Effector CD8-positive, alpha-beta T cell (primary cell): ENCODE results near the gene IKBIP.
"Not testable (repeated sequence)": the region's sequence is repeated elsewhere in the genome, so short reads cannot be mapped to it uniquely, and the experiment has no call there.

ENCODE experiments used
- DNase-seq: peaks from one replicate; lab custom pipeline; 2025; lab: John Stamatoyannopoulos, UW

Gene IKBIP

DNA sequence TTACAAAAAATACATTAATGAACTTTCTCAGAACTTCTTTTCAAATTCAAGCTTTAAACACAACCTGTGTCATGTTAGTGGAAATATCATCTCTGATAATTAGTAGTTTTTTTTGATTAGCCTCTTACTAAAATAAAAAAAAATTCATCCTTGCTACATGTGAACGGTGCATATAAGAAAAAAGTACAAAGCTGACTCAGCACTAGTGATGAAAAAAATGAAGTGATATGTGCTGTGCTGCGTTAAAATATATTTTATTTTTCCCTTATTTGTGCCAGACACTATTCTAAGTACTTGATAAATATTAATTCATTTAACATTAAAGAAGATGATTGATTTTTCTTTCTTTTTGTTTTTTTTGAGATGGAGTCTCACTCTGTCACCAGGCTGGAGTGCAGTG, 7.5 kb downstream of the IKBIP start:
- DNase-seq = no peak

DNA sequence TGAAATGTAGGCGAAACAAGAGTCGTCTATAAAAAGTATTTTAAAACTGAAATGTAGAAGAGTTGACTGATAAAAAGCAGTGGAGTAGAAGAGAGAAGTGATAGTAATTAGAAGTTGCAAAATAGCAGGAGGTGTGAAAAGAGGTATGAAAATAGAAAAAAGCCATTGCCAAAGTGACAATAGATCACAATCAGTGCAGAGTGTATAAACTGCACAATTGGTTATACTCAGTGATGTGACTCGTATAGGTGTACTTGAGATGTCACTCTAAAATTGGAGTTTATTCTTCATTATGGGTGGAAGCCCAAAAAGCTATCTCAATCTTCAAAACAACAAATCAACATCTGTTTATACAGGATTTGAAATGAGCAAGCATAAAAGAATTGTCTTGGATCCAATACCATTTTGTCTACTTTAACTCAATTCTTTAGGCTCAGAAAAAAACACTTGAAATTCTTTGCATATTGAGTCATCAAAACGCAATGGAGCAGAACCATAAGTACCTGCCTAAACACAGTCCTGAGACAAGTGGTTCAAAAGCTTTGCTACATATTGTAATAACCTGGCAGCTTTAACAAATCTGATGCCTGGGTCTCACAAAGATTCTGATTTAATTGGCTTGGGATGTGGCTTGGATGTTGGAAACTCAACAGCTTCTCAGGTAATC, 8.8 kb downstream of the IKBIP start:
- DNase-seq = no peak

DNA sequence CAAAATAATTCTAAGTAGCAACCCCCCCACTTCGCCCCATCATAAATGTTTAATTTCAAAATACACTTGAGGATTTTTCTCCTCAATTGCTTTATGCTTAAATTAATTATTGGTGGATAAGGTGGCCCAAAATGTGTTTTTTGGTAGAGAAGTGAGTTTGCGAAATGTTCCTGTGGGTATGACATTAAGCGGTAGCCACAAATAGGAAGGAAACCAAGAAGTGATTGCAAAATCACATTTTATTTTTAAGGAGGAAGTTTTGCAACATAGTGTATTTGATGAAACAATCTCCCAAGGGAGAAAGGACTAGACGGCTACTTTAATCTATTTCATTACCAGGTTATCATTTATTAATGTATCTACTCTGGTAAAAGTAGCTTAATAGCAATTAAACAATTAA, 25.6 kb downstream of the IKBIP start:
- DNase-seq = no peak

DNA sequence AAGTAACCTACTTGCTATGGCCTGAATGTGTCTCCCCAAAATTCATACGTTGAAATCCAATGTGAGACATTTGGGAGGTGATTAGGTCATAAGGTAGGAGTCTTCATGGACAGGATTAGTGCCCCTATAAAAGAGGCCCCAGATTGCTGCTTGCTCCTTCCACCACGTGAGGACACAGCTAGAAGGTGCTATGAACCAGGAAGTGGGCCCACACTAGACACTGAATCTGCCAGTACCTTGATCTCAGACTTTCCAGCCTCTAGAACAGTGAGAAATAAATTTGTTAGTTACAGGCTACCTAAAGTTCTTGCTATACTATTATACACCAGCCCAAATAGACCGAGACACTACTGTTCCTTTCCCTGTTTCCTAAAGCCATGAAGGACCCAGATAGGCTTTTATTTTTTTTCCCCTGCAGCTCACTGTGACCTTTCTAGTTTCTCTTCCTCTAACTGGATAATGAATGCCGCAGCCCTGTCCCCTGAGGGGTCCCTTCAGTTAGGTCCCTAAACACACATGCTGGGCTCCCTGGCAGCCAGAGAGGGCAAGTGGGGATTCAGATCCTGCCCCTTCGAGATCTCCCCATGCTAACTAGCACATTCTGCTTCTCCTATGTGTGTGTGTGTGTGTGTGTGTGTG, 31.8 kb downstream of the IKBIP start:
- DNase-seq = no peak

DNA sequence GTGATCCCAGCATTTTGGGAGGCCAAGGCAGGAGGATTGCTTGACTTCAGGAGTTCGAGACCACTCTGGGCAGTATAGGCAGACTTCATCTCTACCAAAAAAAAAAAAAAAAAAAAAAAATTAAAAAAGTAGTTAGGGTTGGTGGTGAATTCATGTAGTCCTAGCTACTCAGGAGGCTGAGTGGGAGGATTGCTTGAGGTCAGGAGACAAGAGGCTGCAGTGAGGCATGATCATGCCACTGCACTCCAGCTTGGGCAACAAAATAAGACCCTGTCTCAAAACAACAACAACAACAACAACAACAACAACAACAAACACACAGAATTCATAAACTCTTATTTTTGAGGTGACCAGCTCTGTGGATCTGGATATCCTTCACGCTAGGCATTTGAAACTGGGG, 34.0 kb downstream of the IKBIP start:
- DNase-seq = no peak

DNA sequence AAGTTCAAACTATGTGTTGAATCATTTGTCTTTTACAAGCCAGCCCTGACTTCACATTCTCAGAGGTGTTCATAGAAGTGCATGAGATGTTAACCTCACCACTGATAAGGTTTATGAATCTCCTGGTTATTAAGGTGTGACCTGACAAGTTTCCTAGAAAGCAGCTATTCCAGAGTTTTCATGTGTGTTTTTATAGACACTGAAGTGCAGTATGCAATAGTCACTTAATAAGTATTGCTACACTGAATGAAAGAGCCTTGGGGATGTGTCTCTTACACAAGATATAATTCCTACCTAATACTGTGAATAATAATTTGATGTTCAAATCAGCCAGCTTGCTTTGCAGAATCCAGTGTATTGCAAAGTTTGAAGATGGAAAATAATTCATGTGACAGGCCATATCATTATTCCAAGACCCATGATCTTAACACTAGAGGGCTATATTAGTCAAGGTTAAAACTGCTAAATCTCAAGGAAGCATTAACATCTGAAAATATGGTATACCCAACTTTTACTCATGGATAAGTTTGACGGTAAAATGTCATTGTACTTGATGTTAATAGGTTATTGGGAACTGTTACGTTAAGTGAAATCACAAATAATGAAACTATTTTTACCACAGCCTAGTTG, 38.1 kb downstream of the IKBIP start:
- DNase-seq = no peak

DNA sequence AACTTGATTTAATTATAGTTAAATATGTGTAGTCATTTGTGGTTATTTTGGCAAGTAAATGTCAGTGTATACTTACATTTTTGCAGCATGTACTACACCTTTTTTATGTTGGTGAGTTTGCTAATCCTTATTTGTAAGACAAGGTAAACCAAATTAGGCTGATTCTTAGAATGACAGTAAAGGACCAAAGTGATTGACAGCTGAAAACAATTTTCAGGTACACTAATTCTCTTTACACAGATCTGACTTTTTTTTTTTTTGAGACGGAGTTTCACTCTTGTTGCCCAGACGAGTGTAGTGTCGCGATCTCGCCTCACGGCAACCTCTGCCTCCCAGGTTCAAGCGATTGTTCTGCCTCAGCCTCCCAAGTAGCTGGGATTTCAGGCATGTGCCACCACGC, 42.7 kb downstream of the IKBIP start:
- DNase-seq = no peak

DNA sequence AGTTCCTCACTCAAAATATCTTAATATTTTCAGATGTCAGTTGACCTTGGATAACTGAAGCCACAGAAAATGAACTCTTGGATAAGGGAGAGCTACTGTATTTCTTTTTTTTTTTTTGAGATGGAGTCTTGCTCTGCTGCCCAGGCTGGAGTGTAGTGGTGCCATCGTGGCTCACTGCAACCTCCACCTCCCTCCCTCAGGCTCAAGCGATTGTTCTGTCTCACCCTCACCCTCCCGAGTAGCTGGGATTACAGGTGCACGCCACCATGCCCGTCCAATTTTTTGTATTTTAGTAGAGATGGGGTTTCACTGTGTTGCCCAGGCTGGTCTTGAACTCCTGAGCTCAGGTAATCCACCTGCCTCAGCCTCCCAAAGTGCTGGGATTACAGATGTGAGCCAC, 47.3 kb downstream of the IKBIP start:
- DNase-seq = not testable (repeated sequence)

DNA sequence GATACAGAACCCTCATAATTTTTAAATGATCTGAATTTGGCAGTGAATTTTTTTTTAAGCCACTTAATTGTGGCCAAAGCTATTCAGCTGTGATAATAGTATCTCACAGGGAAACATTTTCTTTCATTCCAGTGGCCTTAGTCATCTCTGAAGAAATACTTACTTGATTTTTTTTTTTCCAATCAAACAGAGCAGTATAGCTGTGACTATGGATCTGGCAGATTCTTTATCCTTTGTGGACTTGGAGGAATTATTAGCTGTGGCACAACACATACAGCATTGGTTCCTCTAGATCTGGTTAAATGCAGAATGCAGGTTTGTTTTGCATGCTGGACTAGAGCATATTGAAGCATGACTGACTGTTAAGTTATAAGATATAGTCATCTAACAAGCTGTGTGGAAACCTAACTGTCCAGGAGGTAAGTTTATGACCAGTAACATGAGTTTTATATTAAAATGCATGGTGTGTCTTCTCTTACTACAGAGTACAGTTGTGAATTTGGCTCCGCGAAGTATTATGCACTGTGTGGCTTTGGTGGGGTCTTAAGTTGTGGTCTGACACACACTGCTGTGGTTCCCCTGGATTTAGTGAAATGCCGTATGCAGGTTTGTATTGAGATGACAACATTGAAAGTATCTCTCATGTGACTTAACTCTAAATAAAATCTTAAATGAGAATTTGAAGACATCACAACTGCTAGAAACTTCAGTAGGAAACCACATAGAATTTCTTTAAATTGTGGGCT, 49.2 kb downstream of the IKBIP start:
- DNase-seq = peak; percentile 13

DNA sequence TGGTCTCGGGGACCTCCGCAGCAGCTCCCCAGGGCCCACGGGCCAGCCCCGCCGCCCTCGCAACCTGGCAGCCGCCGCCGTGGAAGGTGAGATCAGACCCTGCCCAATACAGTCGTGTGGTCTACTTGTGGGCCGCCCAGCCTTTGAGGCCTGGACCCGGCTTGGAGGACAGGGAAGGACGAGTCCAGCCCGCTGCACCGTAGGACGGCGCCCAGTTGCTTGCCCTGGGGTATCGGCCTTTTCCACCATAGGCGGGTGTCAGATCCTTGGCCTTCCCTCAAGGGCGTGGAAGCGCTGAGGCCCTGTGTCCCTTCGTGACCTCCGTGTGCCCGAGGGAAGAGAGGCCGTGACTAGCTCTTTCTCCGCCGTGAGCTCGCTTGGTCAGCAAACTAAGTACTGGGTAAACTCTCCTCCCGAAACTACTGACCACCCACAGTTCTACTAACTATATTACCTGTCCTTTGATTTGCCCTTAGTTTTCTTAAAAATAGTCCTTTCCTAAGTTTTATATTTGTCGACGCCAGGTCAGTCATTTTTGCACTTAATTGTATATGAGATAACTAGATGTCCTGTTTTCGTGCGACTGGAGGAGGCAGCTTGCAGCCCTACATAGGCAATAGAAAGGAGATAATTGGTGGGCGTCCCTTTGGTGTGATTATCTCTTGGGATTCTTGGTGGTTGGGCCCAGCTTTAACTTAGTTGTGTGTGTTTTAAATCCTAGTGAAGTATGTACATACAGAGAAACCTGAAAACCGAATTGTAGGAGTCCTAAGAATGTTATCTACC, 50.3 kb downstream of the IKBIP start:
- no peak for DNase-seq

DNA sequence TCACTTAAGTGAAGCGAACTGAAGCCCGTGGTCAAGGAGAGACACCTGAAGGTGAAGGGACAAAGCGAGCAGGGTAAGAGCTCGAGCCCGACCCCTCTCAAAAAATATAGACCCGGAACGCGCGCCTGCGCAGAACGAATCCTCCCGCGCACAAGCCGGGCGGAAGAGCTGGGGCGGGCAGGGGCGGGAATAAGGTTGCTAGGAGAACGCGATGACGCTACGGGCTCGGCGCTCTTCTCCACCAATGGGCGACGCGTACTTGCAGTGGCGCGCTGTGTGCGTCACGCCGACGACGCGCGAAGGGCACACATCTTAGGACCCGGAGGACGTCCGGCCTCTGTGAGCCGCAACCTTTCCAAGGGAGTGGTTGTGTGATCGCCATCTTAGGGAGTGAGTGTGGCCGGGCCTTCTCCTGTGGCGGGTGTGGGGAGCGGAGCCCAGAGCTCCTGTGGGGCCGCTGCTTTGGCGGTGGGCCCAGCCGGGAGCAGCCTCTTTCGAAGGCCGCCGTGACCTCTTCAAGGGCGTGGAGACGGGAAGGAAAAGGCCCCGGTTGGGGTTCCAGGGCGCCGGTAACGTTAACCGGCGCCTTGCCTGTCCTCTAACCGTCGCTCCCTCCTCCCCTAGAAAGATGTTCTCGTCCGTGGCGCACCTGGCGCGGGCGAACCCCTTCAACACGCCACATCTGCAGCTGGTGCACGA, 51.1 kb downstream of the IKBIP start, which contains the start of gene SLC25A3:
Gene SLC25A3 (plus strand): TSS at position 336 of the 699 bp plus-strand sequence. CDS start 293 bp downstream, at position 629.
- DNase-seq = peak; percentile 90

DNA sequence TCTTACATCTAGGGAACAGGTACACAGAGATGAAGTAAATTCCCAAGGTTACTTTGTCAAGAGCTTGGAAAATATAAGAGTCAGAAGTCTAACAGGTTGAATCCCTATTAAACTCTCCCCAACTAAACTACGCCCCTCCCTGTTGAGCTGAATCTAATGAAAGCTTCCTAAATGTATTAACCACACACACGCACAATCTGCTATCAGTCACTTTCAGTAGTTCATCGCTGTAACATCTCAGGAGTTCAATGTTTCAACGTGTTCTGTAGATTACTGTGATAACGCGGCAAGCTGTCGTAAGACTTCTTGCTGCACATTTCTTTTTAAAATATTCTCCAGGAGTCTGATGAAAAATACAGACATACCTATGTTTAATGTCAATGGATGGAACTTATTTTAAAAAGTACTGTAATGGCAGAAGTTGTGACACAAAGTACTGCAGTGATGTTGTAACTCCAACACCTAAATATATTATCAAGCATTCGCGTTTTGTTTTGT, 51.7 kb downstream of the IKBIP start:
- no peak for DNase-seq

DNA sequence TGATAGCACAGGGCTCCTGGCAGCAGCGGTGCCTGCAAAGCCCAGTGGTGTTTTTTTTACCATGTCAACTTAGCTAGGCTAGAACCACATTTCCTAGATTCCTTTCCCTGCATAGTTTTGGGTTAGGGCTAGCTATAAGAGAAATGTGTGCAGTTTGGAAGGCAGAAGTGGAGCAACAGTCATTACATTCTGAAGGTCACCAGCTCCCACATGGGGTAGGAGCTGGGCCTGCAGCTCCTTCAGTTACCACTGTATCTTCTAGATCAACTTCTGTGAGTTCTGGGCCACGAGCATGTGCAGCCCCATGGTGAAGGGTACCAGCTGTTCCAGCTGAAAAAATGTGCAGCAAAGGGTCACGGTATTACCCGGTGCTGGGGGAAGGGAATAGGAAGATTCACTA, 53.4 kb downstream of the IKBIP start:
- DNase-seq = no peak

DNA sequence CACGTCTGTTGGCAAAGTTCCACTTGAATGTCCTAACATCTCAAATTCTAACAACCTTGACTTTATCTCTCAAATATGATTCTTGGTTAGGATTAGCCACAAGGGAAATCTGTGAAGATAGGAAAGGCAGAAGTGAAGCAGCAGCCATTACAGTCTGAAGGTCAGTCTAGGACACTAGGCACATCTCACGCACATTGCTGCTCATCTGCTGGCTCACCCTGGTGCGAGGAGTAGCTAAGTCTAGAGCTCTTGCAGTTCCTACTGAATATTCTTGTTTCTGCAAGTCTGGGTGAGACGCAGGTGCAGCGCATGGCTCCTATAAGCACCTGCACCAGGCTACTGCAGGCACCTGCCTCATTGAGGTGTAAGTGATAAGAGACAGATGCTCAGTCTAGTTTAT, 57.5 kb downstream of the IKBIP start:
- DNase-seq = no peak

DNA sequence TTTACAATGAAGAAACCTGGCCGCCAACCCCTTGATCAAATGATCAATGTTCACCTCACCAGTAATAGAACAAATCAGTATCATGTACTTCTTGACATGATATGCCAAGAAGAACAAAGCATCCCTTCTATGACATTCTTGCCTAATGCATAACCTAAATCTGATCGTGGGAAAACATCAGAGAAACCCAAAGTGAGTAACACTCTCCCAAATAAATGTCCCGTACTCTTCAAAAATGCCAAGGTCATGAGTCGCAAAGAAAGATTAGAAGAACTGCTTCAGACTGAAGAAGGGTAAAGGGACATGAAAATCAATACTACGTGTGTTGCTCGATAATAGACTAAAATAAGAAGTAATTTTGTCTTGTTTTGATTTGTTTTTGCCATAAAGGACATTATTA, 62.5 kb downstream of the IKBIP start:
- no peak for DNase-seq

DNA sequence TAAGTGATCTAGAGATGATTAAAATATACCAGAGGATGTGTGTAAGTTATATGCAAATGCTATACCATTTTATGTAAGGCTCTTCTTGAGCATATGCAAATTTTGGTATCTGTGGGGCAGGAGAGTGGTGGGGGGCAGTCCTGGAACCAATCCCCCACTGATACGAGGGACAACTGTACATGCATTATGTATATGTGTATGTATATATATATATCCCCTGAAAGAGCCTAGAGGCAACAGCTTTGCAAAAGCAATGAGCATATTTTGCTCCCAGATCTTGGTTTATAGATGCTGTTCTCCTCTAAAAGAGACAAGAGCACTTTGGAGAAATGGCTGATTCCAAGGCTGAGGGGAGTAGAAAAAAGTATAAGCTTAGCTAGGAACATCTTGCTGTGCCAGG, 63.5 kb downstream of the IKBIP start:
- no peak for DNase-seq

DNA sequence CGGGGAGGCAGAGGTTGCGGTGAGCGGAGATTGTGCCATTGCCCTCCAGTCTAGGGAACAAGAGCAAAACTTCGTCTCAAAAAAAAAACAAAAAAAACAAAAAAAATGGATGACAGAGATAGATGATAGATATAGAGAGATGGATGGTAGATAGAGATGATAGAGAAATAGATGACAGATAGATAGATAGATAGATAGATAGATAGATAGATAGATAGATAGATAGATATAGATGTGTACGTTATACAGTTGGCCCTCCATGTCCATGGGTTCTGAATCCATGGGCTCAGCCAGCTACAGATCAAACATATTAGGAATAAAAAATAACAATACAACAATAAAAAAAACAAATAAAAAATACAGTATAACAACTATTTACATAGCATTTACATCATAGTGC, 63.9 kb downstream of the IKBIP start:
- no peak for DNase-seq

DNA sequence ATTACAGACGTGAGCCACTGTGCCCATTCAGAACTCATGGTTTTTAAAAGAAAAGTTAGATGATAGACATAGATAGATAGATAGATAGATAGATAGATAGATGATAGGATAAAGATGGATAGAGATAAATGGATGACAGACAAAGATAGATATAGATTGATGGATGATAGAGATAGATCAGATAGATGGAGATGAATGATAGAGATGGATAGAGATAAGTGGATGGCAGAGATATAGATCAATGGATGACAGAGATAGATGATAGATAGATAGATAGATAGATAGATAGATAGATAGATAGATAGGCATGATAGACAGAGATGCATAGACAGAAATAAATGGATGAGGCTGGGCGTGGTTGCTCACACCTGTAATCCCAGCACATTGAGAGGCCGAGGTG, 64.8 kb downstream of the IKBIP start:
- DNase-seq = no peak

DNA sequence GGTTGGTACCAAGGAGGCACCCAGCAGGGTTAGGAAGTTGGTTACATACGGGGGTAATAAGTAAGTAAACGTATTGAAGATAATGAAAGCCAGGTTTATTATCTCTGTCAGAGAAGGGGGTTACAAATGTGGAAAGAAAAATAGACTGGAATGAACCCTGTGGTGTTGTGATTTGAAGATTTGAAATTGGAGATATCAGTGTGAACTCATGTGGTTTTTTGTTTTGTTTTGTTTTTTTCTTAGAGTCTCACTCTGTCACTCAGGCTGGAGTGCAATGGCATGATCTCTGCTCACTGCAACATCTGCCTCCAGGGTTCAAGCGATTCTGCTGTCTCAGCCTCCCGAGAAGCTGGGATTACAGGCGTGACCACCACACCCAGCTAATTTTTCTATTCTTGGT, 65.2 kb downstream of the IKBIP start:
- no peak for DNase-seq

DNA sequence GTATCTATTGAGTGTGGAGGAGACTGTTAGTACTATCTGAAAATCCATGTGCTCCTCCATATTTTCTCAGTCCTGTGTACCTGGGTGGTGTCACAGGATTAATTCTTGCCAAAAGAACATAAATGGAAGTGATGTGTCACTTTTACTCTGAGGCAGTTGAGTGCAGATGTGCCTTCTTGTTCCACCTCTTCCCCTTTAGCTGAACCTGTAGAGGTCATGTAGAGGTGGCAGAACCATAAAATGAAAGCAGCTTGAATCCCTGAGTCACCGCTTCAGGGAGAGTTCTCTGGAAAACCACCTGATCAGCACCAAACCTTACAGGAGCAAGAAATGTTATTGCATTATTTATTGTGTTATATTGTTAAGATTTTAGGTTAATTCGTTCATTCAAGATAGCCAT, 65.8 kb downstream of the IKBIP start:
- DNase-seq = no peak

DNA sequence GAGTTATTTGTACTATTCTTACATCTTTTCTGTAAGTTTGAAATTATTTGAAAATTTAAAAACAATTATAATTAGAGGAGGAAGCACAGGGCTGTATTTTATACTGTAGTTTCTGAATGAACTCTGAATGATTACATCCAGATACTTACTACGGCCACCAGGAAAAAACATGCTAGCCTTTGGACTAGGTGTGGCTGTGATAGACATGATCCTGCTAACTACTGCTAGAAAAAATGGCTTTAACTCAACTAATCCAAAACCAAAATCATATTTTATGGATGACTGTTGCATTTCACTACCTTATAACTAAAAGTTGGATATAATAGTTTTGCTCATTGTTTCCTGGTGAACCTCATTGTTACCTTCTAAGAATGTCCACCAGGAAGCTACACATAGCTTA, 66.2 kb downstream of the IKBIP start:
- no peak for DNase-seq
